A549 (cell line): ENCODE data around the gene PPFIA4. TPM values are rescaled to one million over a fixed set of nuclear protein-coding genes. Genes with fewer than 3 reads are reported as not detected.

Source experiments
- ATAC-seq, 2 experiments: fragments of 200-7000 bp in 1 of 2; fragments of >200 bp in 1 of 2; cut with Nextera tagmentation in 1 of 2; cut with Tn5 transposase in 1 of 2; 3 replicates each; pipeline versions ENCODE4 v1.8.0 to v1.9.1; 2018 to 2020; ENCODE audit warnings: mild to moderate bottlenecking in 1 of 2, moderate library complexity in 1 of 2
- CTCF ChIA-PET: fragments of 300-600 bp; sonication (Branson Sonifier 250); formaldehyde crosslinking; extraction: SDS; loops from one replicate; lab custom pipeline; 2021; ENCODE audit warnings: antibody characterized with exemption, inconsistent platforms; lab: Yijun Ruan, JAX
- POLR2A ChIA-PET: fragments of 350-600 bp; formaldehyde crosslinking; extraction: SDS; loops from one replicate; lab custom pipeline; 2021; ENCODE audit warnings: antibody characterized with exemption, inconsistent platforms; lab: Yijun Ruan, JAX
- DNase-seq, 2 experiments: peaks; one replicate each; pipeline versions ENCODE4 v3.0.0 to v3.0.0-alpha.2; 2011 to 2016; ENCODE audit warnings: low read depth in 1 of 2, low spot score in 1 of 2
- FAIRE-seq: peaks from 2 replicates; lab custom pipeline; 2011; peaks lifted over from hg19 to GRCh38; lab: Jason Lieb, UNC
- H3K27ac ChIP-seq, 2 experiments: fragments of >200 bp; sonication (Bioruptor Twin); formaldehyde crosslinking; 3 replicates each; pipeline ENCODE4 v1.5.1; 2016 to 2017
- H3K4me1 ChIP-seq: fragments of >200 bp; sonication (Bioruptor Twin); formaldehyde crosslinking; 3 replicates; pipeline ENCODE4 v1.6.1; 2016
- H3K4me2 ChIP-seq: fragments of >200 bp; sonication (Bioruptor Twin); formaldehyde crosslinking; 3 replicates; pipeline ENCODE4 v1.6.1; 2016
- H3K4me3 ChIP-seq: fragments of >200 bp; sonication (Bioruptor Twin); formaldehyde crosslinking; 3 replicates; pipeline ENCODE4 v1.5.1; 2016
- H3K9me3 ChIP-seq: fragments of >200 bp; sonication (Bioruptor Twin); formaldehyde crosslinking; 3 replicates; pipeline ENCODE4 v1.6.1; 2016
- ATOH8 ChIP-seq: fragments of 250-450 bp; sonication (Bioruptor Pico); IDR thresholded peaks from 2 replicates; pipeline ENCODE4 v1.5.0; 2020; ENCODE audit warnings: low read depth, mild to moderate bottlenecking, moderate library complexity
- CBX2 ChIP-seq: fragments of 200-600 bp; sonication (generic); IDR thresholded peaks from 2 replicates; pipeline ENCODE4 v1.6.1; 2016; ENCODE audit warnings: low read depth, mild to moderate bottlenecking, borderline replicate concordance
- CEBPB ChIP-seq, 2 experiments: fragments of >200 bp in 1 of 2; sonication (Bioruptor Twin) in 1 of 2; formaldehyde crosslinking in 1 of 2; IDR thresholded peaks; 2 replicates each; pipeline ENCODE4 v1.6.1; 2012 to 2016
- CHD2 ChIP-seq: fragments of 150-350 bp; IDR thresholded peaks from 2 replicates; pipeline ENCODE4 v1.6.1; 2014; ENCODE audit warnings: low read length; ENCODE audit not compliant: partially characterized antibody
- EHF ChIP-seq: fragments of 250-450 bp; sonication (Bioruptor Pico); IDR thresholded peaks from 2 replicates; pipeline ENCODE4 v1.5.0; 2020; ENCODE audit warnings: mild to moderate bottlenecking
- EP300 ChIP-seq, 2 experiments: fragments of >200 bp; sonication (Bioruptor Twin); formaldehyde crosslinking; IDR thresholded peaks; 2 replicates in 1 of 2; 3 replicates in 1 of 2; pipeline ENCODE4 v1.6.1; 2016 to 2017
- FOSB ChIP-seq: fragments of 250-450 bp; sonication (Bioruptor Pico); IDR thresholded peaks from 2 replicates; pipeline ENCODE4 v1.5.0; 2020; ENCODE audit warnings: mild to moderate bottlenecking, moderate library complexity
- GATA3 ChIP-seq: IDR thresholded peaks from 2 replicates; pipeline ENCODE4 v1.6.1; 2012; ENCODE audit warnings: borderline replicate concordance
- HDAC2 ChIP-seq: fragments of 200-600 bp; sonication (generic); IDR thresholded peaks from 2 replicates; pipeline ENCODE4 v1.6.1; 2016
- HEYL ChIP-seq: fragments of 250-450 bp; sonication (Bioruptor Pico); IDR thresholded peaks from 2 replicates; pipeline ENCODE4 v1.8.0; 2021; ENCODE audit warnings: mild to moderate bottlenecking, moderate library complexity
- HOXB13 ChIP-seq: fragments of 250-450 bp; sonication (Bioruptor Pico); IDR thresholded peaks from 2 replicates; pipeline ENCODE4 v1.5.0; 2020; ENCODE audit warnings: low read depth, mild to moderate bottlenecking, moderate library complexity
- JUN ChIP-seq, 2 experiments: fragments of >200 bp; sonication (Bioruptor Twin); formaldehyde crosslinking; IDR thresholded peaks; 2 replicates in 1 of 2; 3 replicates in 1 of 2; pipeline ENCODE4 v1.6.1; 2016 to 2017
- JUNB ChIP-seq: fragments of >200 bp; sonication (Bioruptor Twin); formaldehyde crosslinking; IDR thresholded peaks from 2 replicates; pipeline ENCODE4 v1.6.1; 2016
- KDM1A ChIP-seq: fragments of 200-600 bp; sonication (generic); IDR thresholded peaks from 2 replicates; pipeline ENCODE4 v1.6.1; 2016; ENCODE audit warnings: low read depth, mild to moderate bottlenecking
- KDM5A ChIP-seq: fragments of 200-600 bp; sonication (generic); IDR thresholded peaks from 2 replicates; pipeline ENCODE4 v1.6.1; 2016; ENCODE audit warnings: antibody characterized with exemption, mild to moderate bottlenecking
- NFE2L2 ChIP-seq: fragments of 150-350 bp; conservative IDR thresholded peaks from 2 replicates; pipeline ENCODE4 v1.6.1; 2014; ENCODE audit warnings: low read length
- RARB ChIP-seq: fragments of 250-450 bp; sonication (Bioruptor Pico); IDR thresholded peaks from 2 replicates; pipeline ENCODE4 v1.8.0; 2021; ENCODE audit warnings: mild to moderate bottlenecking, moderate library complexity
- RNF2 ChIP-seq: fragments of 200-600 bp; sonication (generic); IDR thresholded peaks from 2 replicates; pipeline ENCODE4 v1.6.1; 2016; ENCODE audit warnings: low read depth, mild to moderate bottlenecking, antibody characterized with exemption, moderate library complexity, borderline replicate concordance
- SMC3 ChIP-seq: fragments of >200 bp; sonication (Bioruptor Twin); formaldehyde crosslinking; IDR thresholded peaks from 3 replicates; pipeline ENCODE4 v1.6.1; 2018; ENCODE audit warnings: inconsistent platforms
- TFCP2L1 ChIP-seq: fragments of 250-450 bp; sonication (Bioruptor Pico); IDR thresholded peaks from 2 replicates; pipeline ENCODE4 v1.5.0; 2021; ENCODE audit warnings: mild to moderate bottlenecking
- ZC3H11A ChIP-seq: fragments of 450-650 bp; IDR thresholded peaks from 2 replicates; pipeline ENCODE4 v1.6.1; 2014; ENCODE audit warnings: antibody characterized with exemption, mild to moderate bottlenecking
- ZNF302 ChIP-seq: fragments of 250-450 bp; sonication (Bioruptor Pico); IDR thresholded peaks from 2 replicates; pipeline ENCODE4 v1.9.0; 2021; ENCODE audit warnings: inconsistent platforms, mild to moderate bottlenecking, moderate library complexity
- WGBS: methylation state at CpG from one replicate; pipeline ENCODE4 v1.1.6; 2017; ENCODE audit errors: missing lambda C conversion rate; 5-methylcytosine and 5-hydroxymethylcytosine counted together
- polyA plus RNA-seq, 4 experiments: library from polyadenylated mRNA; depleted of rRNA in 3 of 4; stranded (reverse); fragments of >200 nt; fragmentation: RNase III in 1 of 4; extraction: RNeasy Plus Mini Kit Qiagen cat#74134 plus additional on column Dnase treatment in 1 of 4; gene quantifications; 2 replicates in 3 of 4; 3 replicates in 1 of 4; pipeline ENCODE4 v1.2.3, GENCODE V29; 2011 to 2017
- TF ChIP-seq, protein P1 (sequence below): fragments of 450-650 bp; IDR thresholded peaks from 2 replicates; pipeline ENCODE4 v1.6.1; 2014; ENCODE audit warnings: antibody characterized with exemption
- TF ChIP-seq, protein P2 (sequence below): fragments of 250-450 bp; sonication (Bioruptor Pico); IDR thresholded peaks from 2 replicates; pipeline ENCODE4 v1.5.0; 2021; ENCODE audit warnings: mild to moderate bottlenecking, moderate library complexity, borderline replicate concordance

The PPFIA4 gene
- polyA plus RNA-seq, 2 of the 4 experiments (the other 2 are of a cell fraction), result 0.47 to 0.63 TPM

- 15% methylated on average over 5 of the region's 5 CpGs for WGBS
- no peak overlapping the region for H3K4me2 ChIP-seq
- DNase-seq (no peak), ATAC-seq (no peak), FAIRE-seq (no peak)
- no peak overlapping the region for H3K27ac ChIP-seq
- peaks cover 16% of the 10 kb centered on the region; the same call in 1 of the 3 replicates for H3K4me1 ChIP-seq
- ChIA-PET POLR2A (interaction anchor here (0.6 kb wide), 1 partner anchor 625 kb away, joined by 4 read pairs; no protein-coding TSS in a partner anchor), CTCF (interaction anchor here (1.4 to 8.4 kb wide), 5 partner anchors 8 to 144 kb away, joined by 4 to 67 read pairs (median 26); no protein-coding TSS in a partner anchor)
- TF ChIP-seq, protein P1, sequence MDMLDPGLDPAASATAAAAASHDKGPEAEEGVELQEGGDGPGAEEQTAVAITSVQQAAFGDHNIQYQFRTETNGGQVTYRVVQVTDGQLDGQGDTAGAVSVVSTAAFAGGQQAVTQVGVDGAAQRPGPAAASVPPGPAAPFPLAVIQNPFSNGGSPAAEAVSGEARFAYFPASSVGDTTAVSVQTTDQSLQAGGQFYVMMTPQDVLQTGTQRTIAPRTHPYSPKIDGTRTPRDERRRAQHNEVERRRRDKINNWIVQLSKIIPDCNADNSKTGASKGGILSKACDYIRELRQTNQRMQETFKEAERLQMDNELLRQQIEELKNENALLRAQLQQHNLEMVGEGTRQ, result no peak
- TF ChIP-seq CHD2 (no peak), JUNB (no peak), GATA3 (no peak), ZC3H11A (no peak), NFE2L2 (no peak), TFCP2L1 (CRISPR knock-in tag) (no peak), ZNF302 (CRISPR knock-in tag) (no peak), FOSB (no peak), KDM1A (no peak), JUN (IDR thresholded peaks at IDR 0.05) (no peak), HEYL (CRISPR knock-in tag) (no peak), SMC3 (no peak), EP300 (IDR thresholded peaks at IDR 0.05) (no peak)
- TF ChIP-seq, protein P2, sequence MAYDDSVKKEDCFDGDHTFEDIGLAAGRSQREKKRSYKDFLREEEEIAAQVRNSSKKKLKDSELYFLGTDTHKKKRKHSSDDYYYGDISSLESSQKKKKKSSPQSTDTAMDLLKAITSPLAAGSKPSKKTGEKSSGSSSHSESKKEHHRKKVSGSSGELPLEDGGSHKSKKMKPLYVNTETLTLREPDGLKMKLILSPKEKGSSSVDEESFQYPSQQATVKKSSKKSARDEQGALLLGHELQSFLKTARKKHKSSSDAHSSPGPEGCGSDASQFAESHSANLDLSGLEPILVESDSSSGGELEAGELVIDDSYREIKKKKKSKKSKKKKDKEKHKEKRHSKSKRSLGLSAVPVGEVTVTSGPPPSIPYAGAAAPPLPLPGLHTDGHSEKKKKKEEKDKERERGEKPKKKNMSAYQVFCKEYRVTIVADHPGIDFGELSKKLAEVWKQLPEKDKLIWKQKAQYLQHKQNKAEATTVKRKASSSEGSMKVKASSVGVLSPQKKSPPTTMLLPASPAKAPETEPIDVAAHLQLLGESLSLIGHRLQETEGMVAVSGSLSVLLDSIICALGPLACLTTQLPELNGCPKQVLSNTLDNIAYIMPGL (CRISPR knock-in tag), result no peak
- no peaks in the 10 kb centered on the region for H3K9me3 ChIP-seq
- H3K4me3 ChIP-seq, result no peak overlapping the region
These were observed 97.7 kb downstream of the PPFIA4 start for GRCh38 chr1:203124011-203124410.

- TF ChIP-seq ATOH8 (CRISPR knock-in tag) (no peak), HDAC2 (no peak), JUNB (no peak), TFCP2L1 (CRISPR knock-in tag) (no peak), RNF2 (no peak), EHF (no peak), KDM1A (no peak), CEBPB (IDR thresholded peaks at IDR 0.05) (no peak), SMC3 (no peak), CBX2 (no peak), RARB (no peak), KDM5A (no peak), HOXB13 (CRISPR knock-in tag) (no peak)
- H3K4me3 ChIP-seq, result no peak overlapping the region
- FAIRE-seq, result no peak
- H3K4me2 ChIP-seq, result no peak overlapping the region
- peaks cover 18% of the 10 kb centered on the region; the same call in 1 of the 3 replicates for H3K4me1 ChIP-seq
- ATAC-seq, result no peak
- H3K27ac ChIP-seq, result no peak overlapping the region
- no peak for DNase-seq
- H3K9me3 ChIP-seq, result no peaks in the 10 kb centered on the region
- POLR2A ChIA-PET, result no interaction called here
- WGBS, result 24% methylated on average over 5 of the region's 5 CpGs
- CTCF ChIA-PET, result interaction anchor here (1.0 to 8.4 kb wide), 10 partner anchors 9 to 143 kb away, joined by 3 to 67 read pairs (median 9); no protein-coding TSS in a partner anchor
These were observed 98.4 kb downstream of the PPFIA4 start for GRCh38 chr1:203124546-203125317.
